Esophagus muscularis mucosa (tissue), 4 donors: Measurements from ENCODE around the gene KIF16B.

Experiments used
- EP300 ChIP-seq: sonication (generic); formaldehyde crosslinking; IDR thresholded peaks from one replicate; pipeline ENCODE4 v1.6.1; 2017; ENCODE audit warnings: antibody characterized with exemption
- POLR2A ChIP-seq: fragments of 450-650 bp; IDR thresholded peaks from one replicate; pipeline ENCODE4 v1.6.1; 2017; ENCODE audit warnings: antibody characterized with exemption, moderate library complexity, mild to moderate bottlenecking, low read depth
- POLR2AphosphoS5 ChIP-seq, 2 donors: sonication (generic); formaldehyde crosslinking; IDR thresholded peaks; one replicate each; pipeline ENCODE4 v1.6.1; 2017; ENCODE audit warnings: antibody characterized with exemption in 2 of 2
- TF ChIP-seq, protein P1 (sequence below), 3 experiments: fragments of 200-600 bp in 2 of 3; fragments of 450-650 bp in 1 of 3; sonication (generic) in 2 of 3; IDR thresholded peaks; one replicate each; pipeline ENCODE4 v1.5.1; 2017 to 2019; ENCODE audit warnings: antibody characterized with exemption in 3 of 3, mild to moderate bottlenecking in 2 of 3, moderate library complexity in 1 of 3

DNA sequence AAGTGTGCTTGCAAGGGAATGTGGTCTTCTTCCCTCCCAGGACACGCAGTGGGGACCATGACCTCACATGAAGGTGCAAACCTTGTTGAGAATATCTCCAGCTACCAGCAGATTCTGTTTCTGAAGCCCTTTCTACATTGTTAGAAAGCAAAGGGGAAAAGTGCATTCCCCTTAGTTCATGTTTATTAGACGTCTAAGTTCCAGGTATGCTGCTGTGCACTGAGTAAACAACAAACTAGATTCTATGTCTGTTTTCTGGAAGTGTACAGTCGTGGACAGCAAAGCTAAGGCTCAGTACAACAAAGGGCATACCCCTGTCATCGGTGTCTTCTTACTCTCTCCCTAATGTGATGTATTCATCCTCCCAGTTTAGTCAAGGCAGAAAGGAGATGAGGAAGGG is 178.5 kb downstream of the KIF16B start:
- TF ChIP-seq, protein P1, sequence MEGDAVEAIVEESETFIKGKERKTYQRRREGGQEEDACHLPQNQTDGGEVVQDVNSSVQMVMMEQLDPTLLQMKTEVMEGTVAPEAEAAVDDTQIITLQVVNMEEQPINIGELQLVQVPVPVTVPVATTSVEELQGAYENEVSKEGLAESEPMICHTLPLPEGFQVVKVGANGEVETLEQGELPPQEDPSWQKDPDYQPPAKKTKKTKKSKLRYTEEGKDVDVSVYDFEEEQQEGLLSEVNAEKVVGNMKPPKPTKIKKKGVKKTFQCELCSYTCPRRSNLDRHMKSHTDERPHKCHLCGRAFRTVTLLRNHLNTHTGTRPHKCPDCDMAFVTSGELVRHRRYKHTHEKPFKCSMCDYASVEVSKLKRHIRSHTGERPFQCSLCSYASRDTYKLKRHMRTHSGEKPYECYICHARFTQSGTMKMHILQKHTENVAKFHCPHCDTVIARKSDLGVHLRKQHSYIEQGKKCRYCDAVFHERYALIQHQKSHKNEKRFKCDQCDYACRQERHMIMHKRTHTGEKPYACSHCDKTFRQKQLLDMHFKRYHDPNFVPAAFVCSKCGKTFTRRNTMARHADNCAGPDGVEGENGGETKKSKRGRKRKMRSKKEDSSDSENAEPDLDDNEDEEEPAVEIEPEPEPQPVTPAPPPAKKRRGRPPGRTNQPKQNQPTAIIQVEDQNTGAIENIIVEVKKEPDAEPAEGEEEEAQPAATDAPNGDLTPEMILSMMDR (IDR thresholded peaks at IDR 0.05): no peak
- TF ChIP-seq POLR2A (no peak), EP300 (no peak), POLR2AphosphoS5 (IDR thresholded peaks at IDR 0.05) (no peak)
